ENCODE measurements around the gene PROK2.

The PROK2 gene

GRCh38 chr3:71784914-71785531, at the start of gene PROK2:
TSS of gene PROK2 (minus strand) at chr3:71785148. CDS start at chr3:71785052, 96 bp downstream.
- peak in 2 of 4 experiments; percentile 21 to 25 for DNase-seq (ENCODE audit: low read depth in 4 of 4, low spot score in 1 of 4)

GRCh38 chr3:71831599-71831998, 46.7 kb upstream of the PROK2 start:
- DNase-seq (ENCODE audit: low read depth in 4 of 4, low spot score in 1 of 4) = no peak

DNA sequence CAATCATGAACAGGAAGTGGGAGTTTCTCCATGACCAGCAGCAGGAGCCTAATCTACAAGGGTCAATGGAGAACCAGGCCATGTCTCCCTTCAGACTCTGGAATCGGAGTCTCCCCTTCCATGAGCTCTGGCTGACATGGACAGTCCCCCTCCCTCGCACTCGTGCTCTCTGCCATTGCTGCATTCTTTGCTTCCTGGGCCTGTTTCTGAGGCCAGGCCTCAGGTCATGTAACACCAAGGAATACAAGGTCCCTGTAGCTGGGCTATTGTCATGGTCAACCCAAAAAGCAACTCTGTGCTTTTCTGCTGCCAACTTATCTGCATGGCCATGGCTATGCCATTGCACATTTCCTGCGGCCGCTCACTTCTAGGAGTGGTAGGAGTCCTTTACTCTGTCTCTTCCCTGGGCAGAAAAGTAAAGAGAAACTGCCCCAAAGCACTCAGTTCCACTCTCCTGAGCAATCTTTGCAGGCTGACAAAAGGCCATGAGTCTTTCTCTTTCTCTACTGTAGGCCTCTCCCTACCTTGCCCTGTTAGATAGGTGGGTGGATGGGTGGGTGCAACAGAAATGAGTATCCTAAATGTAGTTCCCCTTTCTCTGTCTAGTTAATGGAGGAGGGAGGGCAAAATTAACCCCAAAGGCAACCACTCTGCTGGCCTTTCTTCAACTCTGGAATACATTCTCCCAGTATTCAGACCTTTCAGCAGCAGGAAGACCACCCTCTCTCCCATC, 40.8 kb upstream of the PROK2 start:
- DNase-seq (ENCODE audit: low read depth in 4 of 4, low spot score in 1 of 4) = no peak

DNA sequence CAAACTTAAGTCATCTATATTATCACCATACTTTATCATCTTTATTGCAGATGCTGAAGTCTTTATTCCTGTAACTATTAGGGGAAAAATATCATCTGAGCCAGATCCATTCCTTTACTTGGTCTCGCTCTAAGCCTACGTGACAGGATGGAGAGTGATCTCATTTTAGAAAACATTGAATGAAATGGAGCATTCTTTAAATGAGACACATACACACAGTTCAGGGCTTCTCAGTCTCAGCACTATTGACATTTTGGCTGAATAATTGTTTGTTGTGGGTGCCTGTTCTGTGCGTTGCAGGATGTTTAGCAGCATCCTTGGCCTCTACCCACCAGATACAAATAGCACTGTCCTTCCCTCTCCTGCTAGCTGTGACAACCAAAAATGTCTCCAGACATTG, 36.2 kb upstream of the PROK2 start:
- no peak for DNase-seq (ENCODE audit: low read depth in 4 of 4, low spot score in 1 of 4)

DNA sequence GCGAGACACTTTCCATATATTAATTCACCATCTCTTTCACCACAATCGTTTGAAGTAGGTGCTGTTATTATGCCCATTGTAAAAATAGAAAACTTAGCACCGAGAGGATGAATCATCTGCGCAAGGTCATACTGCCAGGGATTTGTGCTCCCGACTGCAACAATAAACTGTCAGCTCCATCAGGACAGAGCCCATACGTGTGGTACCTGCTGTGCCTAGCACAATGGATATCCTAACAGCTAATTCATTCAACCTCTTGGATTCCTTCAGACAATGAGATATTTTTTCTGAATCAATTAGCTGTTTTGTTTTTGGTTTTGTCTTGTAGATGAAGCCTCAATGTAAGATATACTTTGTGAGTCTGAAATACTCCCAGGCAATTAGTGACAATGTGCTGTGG, 32.3 kb upstream of the PROK2 start:
- no peak for DNase-seq (ENCODE audit: low read depth in 4 of 4, low spot score in 1 of 4)

DNA sequence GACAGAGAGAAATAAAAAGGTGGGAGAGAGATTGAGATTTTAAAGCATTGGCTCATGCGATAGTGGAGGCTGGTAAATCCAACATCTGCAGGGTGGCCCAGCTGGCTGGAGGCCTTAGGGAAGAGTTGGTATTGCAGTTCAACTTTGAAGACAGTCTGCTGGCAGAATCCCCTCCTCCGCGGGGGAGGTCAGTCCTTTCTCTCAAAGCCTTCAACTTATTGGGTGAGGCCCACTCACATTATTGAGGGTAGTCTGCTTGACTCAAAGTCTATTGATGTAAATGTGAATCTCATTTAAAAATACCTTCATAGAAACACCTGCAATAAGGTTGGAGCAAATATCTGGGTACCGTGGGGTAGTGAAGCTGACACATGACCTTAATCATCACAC, 31.8 kb upstream of the PROK2 start:
- no peak for DNase-seq (ENCODE audit: low read depth in 4 of 4, low spot score in 1 of 4)

GRCh38 chr3:71815340-71816067, 30.6 kb upstream of the PROK2 start:
- no peak for DNase-seq (ENCODE audit: low read depth in 4 of 4, low spot score in 1 of 4)

DNA sequence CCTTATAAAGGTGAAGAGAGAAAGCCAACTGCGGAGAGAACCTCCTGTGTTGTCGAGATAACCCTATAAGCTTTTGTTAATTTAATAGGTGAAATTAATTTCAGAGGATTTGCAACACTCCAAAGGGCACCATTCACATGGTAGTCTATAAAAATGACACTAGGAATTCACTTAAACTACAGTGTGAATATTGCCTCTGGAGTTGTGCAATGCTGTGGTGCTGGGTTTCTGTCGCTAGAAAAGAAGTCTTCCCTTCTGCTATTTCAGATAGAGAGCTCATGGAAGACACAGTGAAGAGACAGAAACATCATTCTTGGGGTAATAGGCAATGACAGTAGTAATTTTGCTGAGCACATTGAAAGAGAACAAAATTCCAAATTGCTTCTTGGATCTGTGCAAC, 28.8 kb upstream of the PROK2 start:
- no peak for DNase-seq (ENCODE audit: low read depth in 4 of 4, low spot score in 1 of 4)

DNA sequence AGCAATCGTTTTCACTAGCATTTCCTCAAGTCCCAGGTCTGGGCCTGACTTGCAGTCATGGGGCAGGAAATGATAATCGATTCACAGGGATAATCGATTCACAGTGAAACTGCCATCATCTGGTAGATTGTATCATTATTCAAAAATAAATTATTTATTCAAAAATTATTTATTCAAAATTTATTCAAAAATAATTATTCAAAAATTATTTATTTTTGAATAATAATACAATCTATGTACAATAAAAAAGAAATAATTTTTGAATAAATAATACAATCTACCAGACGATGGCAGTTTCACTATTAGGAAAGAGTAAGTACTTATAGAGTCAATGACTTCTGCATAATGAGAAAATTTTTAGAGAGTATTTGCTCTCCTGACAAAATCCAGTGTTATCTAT, 28.1 kb upstream of the PROK2 start:
- no peak for DNase-seq (ENCODE audit: low read depth in 4 of 4, low spot score in 1 of 4)

DNA sequence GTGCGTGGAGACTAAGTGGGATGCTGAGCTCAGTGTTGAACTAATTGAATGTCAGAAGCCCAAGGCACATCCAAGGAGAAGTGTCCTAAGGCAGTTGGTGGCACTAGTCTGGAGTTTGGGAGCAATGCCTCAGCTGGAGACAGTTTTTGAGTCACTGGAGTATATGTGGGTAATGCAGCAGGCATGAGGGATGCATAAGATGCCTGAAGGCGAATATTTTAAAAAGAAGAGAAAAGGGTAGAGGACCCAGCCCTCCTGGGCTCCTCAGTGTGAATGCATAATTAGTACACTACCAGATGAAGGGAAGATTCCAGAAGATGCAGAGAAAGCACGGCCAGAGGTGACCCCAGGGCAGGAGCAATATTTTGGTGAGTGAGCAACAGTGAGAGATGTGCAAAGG, 25.1 kb upstream of the PROK2 start:
- DNase-seq (ENCODE audit: low read depth in 4 of 4, low spot score in 1 of 4) = no peak

- DNase-seq (ENCODE audit: low read depth in 4 of 4, low spot score in 1 of 4) = no peak
These were observed 24.5 kb upstream of the PROK2 start for GRCh38 chr3:71809321-71810026.

DNA sequence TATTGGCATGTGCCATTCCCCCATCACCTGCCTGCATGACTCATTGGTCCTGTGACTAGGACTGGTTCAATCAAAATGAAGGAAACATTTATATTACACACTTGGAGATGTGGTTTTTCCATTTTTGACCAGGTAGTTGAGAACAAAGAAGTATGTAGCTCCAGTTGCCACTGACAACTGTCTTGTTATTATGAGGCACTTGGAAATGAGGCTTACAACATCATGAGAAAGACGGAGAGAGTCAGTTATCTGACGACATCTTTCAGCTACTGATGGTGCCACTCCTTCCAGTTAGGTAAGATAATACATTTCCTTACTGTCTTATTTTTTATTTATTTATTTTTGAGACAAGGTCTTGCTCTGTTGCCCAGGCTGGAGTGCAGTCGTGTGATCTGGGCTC, 21.8 kb upstream of the PROK2 start:
- DNase-seq (ENCODE audit: low read depth in 4 of 4, low spot score in 1 of 4) = no peak

- DNase-seq (ENCODE audit: low read depth in 4 of 4, low spot score in 1 of 4) = no peak
These were observed 20.7 kb upstream of the PROK2 start for GRCh38 chr3:71805691-71806090.

DNA sequence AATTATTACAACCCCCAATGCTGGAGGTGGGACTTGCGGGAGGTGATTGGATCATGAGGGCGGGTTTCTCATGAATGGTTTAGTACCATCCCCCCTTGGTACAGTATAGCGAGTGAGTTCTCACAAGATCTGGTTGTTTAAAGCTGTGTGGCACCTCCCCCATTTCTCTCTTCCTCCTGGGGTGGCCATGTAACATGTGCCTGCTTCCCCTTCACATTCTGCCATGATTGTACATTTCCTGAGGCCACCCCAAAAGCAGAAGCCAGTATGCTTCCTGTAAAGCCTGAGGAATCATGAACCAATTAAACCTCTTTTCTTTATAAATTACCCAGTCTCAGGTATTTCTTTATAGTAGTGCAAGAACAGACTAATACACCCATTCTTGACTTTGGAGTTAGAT, 20.3 kb upstream of the PROK2 start:
- DNase-seq (ENCODE audit: low read depth in 4 of 4, low spot score in 1 of 4) = no peak

DNA sequence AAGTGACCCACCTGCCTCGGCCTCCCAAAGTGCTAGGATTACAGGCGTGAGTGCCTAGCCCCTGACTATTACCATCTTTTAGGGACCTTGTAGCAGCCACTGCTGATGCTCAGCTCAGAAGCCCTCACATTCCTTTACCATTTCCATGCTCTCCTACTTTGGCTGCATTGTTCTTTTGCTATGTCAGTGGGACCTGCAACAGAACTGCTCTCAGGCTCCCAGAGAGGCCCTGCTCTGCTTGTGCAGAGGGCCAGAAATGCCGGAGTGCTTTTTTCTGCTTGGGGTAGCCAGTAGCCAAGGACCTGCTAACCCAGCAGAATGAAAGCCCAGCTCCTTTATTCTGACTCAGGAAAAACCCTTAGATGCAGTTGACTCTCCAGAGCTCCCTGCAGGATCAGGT, 18.3 kb upstream of the PROK2 start:
- DNase-seq (ENCODE audit: low read depth in 4 of 4, low spot score in 1 of 4) = no peak

DNA sequence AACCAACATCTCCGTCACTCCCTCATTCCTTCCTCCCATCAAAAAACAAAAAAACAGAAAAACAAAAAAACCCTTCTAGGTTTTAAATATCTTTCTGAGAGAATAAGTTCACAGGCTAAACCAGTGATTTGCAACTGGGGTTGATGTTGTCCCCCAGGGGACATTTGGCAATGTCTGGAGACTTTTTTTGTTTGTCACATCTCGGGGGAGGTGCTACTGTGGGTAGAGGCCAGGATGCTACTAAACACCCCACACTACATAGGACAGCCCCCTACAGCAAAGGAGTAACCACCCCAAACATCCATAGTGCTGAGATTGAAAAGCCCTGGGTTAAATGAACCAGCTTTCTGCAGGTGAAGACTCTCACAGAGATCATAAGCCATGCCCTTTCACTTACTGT, 17.0 kb upstream of the PROK2 start:
- DNase-seq (ENCODE audit: low read depth in 4 of 4, low spot score in 1 of 4) = no peak

DNA sequence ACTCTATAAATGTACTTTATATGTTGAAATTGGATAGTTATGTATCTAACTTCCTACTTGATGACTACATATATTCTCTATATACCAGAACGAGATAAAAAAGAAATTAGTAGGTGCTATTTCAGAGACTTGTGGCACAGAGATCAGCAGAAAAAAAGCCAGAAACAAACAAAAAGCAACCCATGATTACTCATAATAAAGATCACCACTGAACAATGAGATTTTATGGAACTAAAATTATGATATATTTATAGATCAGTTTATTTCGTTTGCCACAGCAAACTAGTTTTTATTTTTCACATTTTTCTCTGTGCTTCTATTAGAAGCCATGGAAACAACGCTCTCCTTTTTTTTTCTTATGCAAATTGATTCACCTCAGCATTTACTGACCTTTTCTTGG, 15.1 kb upstream of the PROK2 start:
- DNase-seq (ENCODE audit: low read depth in 4 of 4, low spot score in 1 of 4) = no peak

DNA sequence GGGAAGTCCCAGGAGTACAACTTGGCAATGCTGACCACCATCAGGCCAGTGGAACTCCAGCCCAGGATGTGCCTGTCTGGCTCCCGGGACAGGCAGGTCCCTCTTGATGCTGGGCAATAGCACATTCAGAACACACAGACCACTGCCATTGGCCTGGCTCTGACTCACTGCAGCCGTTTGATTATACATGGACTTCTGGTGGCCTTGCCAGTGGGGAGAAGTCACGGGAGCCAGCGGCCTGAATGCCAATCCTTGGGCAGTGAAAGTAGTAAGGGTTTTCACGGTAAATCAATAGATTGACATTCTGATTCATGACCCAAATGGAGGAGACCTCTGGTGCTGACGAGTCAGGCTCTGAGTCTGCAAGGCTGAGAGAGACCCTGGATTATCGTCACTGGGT, 12.5 kb upstream of the PROK2 start:
- no peak for DNase-seq (ENCODE audit: low read depth in 4 of 4, low spot score in 1 of 4)

- DNase-seq (ENCODE audit: low read depth in 4 of 4, low spot score in 1 of 4) = no peak
These were observed 11.3 kb upstream of the PROK2 start for GRCh38 chr3:71796290-71796689.

- no peak for DNase-seq (ENCODE audit: low read depth in 4 of 4, low spot score in 1 of 4)
These were observed 6.7 kb upstream of the PROK2 start for GRCh38 chr3:71791634-71792033.

GRCh38 chr3:71789922-71790321, 5.0 kb upstream of the PROK2 start:
- DNase-seq (ENCODE audit: low read depth in 4 of 4, low spot score in 1 of 4) = no peak

Data from stimulated activated CD4-positive, alpha-beta T cell treated with anti-CD3 and anti-CD28 coated beads, Interleukin-1b, Interleukin-23, amount 100 ng/mL, for 24 hours (primary cell).